ENCODE measurements around the gene AGXT.

The AGXT gene

DNA sequence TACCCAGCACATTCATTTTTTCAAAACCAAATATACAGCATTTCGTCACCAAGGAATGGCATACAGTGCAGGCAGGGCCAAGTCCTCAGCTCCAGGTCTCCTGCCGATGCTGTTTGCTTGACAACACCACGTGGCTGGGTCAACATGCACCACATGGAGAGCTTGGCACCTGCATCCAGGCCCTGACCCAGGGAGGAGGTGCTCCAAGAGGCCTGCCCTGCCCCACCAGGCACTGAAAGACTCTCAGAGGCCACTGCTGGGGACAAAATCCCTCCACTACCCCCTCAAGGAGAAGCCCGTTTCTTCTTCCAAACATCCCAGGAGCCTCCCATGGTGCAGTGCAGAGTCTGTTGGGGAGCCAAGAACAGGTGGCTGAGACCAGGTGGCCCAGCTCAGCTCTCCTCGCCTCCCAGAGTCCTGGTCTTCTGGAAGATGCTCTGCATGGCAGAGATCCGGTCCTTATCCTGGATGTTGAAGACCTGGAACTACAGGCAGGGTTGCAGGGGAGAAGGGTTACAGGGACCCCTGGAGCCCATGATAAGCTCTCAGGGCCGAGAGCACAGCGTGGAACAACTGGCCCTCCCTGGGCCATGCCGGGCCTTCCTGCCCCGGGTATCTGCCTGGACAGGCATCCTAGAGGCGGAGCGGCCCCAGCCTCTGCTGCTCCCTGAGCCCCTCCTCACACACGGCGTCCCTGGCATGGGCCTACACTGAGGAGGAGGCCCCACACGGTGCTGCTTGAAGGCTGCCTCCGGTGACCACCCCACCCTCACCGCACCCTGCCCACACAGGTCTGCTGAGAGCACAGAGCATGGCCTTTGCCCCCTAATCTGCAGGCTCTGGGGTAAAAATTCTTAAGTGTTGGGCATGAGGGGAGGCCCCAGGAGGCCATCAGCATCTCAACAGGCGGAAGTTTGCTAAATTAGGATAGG lies 18.3 kb downstream of the AGXT start:
- DNase-seq (ENCODE audit: low read depth): no peak

DNA sequence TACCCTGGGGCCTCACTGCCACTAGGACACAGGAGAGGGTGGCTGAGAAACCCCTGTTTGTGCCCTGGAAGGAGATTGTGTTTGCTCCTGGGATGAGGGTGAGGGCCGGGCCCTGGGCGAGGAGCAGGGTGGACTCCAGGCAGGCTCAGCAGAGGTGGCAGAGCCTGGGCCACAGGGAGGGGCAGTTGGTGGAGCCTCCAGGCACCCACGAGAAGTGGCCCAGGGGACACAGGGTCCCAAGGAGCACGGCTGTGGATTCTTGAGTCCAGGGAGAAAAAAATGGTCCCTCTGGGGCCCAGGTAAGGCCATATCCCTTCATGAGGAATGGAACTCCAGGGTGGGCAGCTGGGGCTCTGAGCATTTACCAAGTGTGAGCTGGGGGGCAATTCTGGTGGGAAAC lies 19.0 kb downstream of the AGXT start:
- no peak for DNase-seq (ENCODE audit: low read depth)

DNA sequence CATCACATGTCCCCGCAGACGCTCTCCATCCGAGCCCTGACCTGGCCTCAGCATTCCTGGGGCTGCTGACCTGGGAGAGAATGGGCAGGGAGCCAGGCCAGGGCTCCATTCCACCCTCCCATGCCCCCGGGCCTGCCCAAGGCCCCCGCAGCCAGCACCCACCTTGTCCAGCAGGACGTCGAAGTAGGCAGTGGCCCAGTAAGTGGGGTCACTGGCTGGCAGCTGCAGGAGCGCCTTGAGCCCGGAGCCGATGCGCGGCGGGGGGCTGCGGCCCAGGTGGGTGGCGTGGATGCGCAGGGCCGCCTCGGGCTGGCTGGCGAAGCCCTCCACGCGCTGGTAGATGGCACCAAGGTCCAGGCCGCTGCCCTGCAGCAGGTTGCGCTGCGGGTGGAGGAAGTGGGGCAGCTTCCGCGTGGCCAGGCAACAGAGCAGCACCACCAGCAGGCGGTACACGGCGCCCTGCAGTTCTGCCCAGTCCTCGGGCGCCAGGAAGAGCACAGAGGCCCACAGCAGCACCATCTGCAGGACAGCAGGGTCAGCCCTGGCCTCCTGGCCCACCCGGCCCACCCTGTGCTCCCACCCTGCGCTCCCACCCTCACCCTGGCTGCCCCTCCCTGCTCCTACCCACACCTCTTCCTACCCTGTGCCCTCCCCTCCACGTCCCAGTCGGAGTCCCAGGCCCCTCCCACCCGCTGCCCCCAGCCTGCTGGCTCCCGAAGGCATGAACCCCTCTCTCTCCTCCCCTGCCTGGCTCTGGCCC lies 19.7 kb downstream of the AGXT start:
- no peak for DNase-seq (ENCODE audit: low read depth)

DNA sequence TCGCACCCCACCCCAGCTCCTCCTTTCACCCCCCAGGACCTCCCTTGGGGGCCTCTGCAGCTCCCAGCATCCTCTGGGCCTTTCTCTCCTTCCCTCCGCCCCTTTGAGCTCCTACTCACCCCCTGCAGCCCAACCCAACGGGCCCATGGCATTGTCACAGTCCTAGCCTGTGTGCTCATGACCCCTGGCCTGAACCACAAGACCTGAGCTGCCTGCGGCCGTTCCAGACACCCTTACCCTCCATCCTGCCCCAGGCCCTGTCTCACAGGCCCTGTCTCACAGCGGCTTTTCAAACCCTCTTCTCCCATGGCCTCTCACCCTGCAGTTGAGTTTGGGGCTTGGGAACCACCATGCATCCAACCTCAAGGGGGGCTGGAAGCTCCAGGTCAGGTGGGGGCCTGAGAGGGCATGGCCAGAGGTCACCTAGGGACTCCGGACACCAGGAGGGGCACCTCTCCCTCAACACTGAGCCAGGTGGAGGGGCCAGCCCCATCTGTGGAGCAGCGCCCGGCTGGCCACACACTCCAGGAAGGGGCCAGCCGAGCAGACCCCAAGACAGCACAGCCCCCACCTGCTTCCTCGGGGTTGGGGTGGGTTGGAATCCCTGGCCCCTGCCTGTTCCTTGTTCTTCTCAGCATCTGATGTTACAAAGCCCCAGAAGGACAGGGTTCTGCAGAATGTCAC lies 20.4 kb downstream of the AGXT start:
- DNase-seq (ENCODE audit: low read depth): no peak

DNA sequence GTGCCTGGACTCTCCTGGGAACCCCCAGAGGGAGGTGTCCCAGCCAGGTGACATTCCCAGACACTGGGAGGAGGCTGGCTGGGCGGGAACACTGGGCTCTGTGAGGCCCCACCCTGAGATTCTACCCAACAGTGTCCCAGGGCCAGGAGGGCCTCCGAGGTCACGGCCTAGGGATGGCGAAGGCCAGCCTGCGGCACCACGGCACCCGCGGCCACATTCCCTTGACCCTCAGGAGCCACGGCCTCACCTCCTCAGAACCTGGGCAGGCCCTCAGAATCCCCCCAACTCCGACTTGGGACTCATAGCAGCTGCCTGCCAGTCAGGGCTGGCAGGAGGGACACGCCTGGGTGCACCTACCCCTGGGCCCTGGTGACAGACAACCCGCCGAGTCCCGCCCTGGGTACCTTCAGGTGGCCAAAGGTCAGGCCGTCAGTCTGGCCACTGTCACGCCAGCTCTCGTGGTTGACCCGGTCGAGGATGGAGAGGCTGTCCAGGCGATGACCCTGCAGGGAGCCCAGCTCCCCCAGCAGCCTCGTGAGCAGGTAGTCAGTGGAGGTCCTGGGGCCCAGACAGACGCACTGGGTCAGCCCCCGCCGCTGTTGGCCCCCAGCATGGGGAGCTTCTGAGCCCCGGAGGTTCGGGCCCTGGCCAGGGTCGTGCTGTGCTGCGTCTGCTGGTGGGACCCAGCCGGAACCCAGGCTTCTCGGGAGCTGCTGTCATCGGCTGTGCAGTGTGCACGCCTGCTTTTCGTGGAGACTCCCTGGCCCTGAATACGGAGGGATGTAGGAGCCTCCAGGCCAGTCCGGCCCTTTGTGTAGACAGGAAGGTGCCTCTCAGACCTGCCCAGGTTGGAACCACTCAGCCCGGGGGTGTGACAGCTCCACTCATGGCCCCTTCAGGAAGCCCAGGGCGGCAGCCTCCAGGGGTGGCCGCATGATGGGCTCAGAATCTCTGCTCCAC lies 21.3 kb downstream of the AGXT start:
- no peak for DNase-seq (ENCODE audit: low read depth)

DNA sequence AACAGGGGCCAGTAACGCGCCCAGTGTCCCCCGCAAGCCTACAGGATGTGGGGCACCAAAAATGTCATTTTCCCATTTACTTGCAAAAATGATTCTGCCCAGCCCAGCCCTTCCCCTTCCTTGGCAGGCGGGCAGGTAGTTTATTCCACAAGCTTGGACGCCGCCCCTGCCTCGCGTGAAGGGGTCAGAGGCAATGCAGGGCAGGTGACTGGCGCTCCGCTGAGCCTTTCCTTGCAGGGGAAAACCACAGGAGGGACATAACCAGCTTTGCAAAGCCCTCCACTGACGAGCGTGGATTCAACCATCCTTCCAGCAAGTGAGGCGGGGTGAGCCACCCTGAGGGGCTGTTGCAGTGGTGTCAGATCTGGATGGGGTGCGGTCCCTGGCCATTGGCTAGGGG lies 22.1 kb downstream of the AGXT start:
- no peak for DNase-seq (ENCODE audit: low read depth)

DNA sequence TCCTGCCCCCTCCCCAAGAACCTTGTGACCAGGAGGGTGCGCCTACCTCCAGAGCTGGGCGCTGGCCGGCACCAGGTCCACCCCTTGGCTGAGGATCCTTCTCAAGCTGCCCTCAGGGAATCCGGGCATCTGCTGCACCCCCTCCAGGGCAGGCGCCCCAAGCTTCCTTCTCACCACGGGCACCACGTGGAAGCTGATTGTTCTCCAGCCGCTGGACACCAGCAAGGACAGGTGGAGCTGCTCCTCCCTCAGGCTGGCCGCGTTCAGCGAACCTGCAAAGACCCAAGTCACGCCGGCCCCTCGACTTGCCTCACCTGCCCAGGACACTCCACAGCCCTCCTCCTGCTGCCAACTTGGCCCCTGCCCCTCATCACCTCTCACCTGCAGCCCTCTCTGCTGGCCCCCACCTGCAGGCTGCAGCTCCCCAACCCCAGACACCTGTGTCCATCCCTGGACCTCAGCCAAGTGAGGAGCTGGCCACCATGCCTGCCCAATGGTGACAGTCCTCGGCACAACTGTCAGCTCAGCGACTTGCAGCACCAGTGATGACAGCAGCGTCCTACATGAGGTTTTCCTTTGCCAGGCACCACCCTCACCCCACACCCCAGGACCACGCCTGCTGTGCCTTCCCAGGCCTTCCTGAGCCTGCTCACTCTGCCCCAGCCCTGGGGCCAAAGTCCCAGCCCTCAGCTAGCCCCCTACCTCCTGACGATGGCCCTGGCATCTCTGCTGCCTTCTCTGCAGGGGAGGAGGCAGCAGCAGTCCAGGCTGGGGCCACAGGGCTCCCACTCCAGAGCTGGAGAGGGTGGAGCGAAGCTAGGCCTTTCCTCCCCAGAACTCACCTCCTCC lies 23.1 kb downstream of the AGXT start:
- DNase-seq (ENCODE audit: low read depth): no peak

DNA sequence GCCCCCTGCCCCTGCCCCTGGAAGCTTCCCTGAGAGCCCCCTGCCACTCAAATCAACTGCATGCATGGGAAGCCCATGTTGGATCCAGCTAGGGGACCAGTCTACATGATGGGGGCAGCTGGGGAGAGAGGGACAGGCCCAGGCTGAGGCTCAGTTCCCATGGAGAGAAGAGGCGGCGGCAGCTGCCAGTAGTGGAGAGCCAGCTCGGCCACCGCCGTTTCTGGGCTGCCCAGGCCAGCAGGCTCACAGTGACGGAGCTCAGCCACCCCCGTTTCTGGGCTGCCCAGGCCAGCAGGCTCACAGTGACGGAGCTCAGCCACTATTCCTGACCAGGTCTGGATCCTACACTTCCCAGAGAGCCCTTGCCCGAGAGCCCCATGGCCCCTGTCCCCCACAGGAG lies 23.7 kb downstream of the AGXT start:
- no peak for DNase-seq (ENCODE audit: low read depth)

DNA sequence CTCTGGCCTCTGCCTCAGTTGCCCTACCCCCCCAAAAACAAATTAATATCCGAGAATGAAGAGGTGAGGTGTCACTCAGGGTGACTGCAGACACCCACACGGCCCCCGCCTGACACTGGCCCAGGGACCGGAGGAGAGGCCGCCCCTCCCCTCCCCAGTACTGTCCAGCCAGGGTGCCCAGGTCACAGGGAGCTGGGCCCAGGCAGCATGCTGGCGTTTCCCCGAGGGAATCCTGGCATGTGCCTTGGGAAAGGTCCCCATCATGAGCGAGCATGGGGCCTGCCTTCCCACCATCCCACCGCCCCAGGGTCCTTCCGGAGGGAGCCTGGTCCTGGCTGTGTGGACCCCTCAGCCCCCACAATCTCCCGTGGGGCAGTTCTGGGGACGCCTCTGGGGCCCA lies 24.3 kb downstream of the AGXT start:
- DNase-seq (ENCODE audit: low read depth): no peak

DNA sequence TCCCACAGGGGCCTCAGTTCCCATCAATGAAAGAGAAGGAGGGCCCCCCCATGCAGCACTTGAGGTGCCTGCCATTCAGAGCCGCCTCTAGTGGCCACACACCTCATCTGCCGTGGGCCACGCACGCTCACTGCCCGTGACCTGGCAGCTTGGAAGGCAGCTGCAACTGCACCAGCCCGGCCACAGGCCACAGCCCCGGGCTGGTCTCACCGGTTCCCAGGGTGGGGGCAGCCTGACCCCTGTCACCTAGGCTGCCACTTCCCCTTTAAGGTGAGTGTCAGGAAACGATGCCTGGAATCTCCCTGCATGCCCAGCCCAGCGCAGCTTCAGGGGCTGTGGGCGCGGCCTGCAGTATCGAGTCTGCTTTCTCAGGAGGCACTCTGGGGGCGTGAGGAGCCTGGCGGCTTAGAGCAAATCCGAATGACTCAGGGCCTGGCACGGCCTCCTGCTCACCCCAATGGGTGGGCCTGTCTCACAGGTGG lies 24.8 kb downstream of the AGXT start:
- DNase-seq (ENCODE audit: low read depth): peak; percentile 32

DNA sequence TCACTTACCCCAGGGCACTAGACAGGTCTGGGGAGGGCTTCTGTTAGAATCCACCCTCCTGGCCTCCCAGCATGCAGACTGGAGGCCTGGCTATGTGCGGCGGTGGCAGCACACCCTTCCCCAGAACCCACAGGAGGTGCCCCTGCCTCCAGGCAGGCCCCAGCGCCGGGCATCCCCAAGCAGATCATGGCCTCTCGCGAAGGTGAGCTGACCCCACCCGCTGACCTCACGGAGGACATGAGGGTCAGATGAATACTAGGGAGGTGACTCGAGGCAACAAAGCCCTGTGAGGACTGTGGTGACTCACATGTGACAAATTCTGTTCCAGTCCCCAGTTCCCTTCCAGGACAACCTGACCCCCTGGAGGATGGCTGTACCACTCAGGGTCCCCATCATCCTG lies 25.4 kb downstream of the AGXT start:
- no peak for DNase-seq (ENCODE audit: low read depth)

DNA sequence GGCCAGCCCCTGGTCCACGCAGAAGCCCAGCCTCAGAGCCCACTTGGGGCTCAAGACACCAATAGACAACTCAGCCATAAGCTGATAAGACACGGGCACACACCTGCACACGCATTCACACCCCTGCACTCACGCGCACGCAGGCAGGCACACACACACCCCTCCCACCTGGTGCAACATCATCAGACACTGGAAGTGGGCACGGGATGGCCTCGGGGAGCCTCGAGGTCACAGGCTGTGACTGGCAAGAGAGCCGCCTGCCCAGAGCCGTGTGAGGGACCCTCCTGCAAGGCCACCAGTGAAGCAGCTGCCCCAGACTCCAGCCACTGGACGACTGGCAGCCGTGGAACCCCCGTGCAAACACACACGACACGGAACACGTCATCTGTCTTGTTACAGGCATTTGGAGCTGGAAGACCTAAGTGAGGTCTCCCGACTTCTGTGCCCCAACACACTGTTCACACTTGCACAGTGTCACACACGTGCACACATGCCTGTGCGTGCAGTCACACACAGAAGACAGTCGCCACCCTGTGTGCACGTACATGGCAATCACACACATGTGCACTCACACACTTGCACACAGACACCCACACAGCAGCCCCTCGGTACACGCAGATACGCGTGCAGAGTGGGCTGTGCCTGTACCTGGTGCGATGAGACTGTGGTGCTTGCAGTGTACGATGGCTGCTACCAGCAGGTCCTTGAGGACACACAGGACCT lies 26.4 kb downstream of the AGXT start:
- no peak for DNase-seq (ENCODE audit: low read depth)

DNA sequence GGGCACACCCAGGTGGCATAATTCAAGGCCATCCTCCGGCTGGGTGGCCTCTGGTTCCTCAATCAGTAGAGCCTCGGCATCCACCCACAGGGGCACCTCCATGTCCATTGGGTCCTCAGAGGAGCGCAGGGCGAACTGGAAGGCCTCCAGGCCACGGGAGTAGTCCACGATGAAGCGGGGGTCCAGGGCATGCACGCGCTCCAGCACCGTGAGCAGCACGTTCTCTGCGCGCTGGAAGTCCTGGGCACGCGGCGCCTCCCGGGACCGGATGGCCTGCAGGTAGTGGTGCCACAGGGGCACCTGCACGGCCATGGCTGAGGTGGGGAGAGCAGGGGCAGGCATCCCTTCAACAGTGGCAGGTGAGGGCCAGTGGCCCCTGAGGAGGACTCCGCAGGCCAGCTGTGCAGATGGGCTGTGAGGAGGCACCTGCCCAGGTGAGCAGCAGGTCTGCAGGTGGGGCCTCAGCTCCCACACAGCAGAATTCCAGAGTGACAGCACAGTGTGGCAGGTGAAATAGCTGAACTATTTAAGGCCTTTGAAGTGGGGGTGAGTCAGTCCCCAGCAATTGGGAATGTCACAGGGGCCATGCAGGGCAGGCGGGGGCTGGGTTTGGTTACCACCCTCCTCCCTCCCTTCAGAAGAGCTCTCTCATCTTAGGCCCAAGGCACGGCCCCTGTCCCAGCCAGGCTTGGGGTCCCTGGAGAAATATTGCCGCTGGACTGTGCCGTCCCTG lies 27.2 kb downstream of the AGXT start, which contains the start of gene MAB21L4:
Gene MAB21L4 (minus strand): TSS at position 501 of the 733 bp plus-strand sequence. CDS start 159 bp downstream, at position 342.
- no peak for DNase-seq (ENCODE audit: low read depth)

DNA sequence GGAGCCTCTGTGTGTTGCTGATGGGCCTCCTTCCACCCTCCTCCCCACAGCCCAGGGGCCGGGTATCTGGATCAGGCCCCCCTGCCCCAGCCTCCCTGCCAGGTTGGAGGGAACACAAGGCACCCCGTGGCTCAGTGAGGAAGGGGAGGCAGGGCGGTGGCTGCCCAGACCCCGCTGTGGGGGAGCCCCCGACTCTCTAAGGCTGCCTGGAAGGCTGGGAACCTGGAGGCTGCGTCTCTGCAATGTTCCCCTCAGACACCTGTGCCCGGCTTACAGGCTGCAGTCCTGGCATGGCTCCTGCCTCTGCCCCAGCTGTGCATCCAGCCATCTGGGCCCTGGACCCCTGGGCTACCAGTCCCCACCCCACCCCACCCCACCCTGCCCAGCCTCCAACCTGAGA lies 27.8 kb downstream of the AGXT start:
- DNase-seq (ENCODE audit: low read depth): no peak

DNA sequence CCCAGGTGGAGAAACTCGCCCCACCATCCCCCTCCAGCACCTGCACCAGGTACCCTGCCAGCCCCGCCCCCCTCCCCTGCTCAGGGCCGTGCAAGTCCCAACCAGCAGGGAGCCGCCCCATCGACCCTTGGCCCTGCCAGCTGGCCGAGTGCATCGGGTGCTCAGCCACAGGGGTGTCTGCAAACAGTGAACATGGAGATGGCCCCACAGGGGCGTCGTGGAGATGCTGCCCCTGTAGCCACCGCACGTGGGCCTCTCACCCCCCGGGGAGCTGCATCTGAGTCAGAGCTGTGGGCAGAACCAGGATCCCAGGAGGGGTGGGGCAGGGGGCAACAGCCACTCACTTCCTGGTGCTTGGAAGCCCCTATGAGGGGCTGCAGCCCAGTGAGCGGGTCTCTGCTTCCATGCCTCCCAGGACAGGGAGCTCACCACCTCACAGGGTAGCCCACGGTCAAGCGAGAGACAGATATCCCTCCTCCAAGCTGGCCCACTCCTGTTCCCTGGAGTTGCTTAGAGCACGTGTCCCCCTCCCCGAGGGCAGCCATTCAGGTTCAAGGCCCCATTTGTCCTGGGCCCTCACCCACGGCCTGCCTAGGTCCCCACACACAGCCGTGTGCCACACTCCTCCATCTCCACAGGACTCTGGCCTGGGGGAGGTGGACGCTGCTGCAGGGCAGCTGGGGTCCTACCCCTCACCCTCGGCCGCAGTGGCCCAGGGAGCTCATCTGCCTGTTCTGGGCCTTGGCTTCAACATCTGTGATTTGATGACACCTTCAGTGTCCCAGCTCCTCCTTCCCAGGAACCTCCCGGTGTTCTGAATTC lies 28.5 kb downstream of the AGXT start:
- DNase-seq (ENCODE audit: low read depth): no peak

DNA sequence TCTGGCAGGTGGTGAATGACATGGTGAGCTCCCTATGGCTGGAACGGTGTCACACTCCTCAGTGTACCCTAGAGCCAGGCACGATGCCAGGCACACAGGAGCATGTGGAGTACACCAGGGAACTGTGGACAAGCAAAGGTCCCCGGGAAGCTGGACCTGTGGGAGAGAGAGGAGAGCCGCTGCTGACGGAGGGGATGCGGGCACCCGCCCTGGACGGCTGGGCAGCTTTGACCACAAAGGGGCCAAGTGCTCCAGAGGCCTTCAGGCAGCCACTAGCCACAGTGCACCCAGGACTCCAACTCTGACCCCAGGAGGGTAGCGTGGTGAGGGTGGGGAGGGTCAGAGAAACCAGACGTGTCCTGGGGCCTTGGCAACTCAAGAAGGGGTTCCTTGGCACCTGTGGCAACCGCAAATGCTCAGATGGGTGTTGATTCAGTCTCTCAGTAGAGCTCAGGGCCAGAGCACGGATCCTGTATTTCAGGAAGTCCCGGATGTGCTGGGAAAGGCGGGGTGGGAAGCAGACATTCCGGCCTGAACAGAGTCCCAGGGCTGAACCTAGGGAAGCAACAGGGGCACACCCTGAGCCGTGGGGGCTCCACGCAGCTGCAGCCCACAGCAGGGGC lies 29.6 kb downstream of the AGXT start:
- DNase-seq (ENCODE audit: low read depth): no peak

DNA sequence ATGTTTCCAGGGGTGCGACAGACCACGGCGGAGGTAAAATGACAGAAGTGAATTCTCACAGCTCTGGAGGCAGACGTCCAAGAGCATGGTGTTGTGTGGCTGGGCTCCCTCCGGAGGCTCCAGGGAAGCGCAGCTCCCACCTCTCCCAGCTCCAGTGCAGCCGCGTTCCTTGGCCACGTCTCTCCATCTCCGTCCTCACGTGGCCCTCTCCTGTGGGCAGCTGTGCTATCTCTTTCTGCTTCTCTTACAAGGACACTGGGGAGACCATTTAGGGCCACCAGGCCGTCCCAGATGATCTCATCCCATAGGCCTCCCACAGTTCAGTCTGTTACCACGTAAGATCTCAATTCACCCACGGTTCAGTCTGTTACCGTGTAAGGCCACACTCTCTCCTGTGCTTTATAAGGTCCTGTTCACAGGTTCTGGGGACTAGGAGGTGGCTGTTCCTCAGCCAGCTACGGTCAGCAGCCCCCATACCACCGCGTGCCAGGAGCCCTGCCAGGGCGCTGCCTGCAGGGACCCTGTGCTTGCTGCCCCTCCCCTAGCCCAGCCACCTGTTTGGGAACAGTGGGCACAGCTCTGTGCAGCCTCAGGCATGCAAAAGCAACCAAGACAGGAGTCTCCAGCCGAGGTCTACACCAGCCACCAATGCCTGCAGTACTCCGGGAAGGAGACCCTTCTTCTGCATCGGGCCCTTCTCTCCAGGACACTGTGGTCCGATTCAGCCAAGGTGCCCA lies 30.3 kb downstream of the AGXT start:
- DNase-seq (ENCODE audit: low read depth): no peak
